WTC11 (cell line): ENCODE results near the gene KRTAP6-2.

Source experiments
- CTCF ChIP-seq: fragments of 200-600 bp; IDR thresholded peaks from 2 replicates; pipeline ENCODE4 v1.8.0; 2022; ENCODE audit warnings: antibody characterized with exemption
- SP1 ChIP-seq: sonication (generic); formaldehyde crosslinking; conservative IDR thresholded peaks from 2 replicates; pipeline ENCODE4 v1.8.1; 2022; ENCODE audit warnings: missing genetic modification reagents
- TCF7 ChIP-seq: sonication (generic); formaldehyde crosslinking; IDR thresholded peaks from 2 replicates; pipeline ENCODE4 v1.8.0; 2022; ENCODE audit warnings: mild to moderate bottlenecking, low read depth, missing genetic modification reagents, moderate library complexity

GRCh38 chr21:30579346-30579745, 19.4 kb downstream of the KRTAP6-2 start:
- no peak for TF ChIP-seq CTCF
- no peak for TF ChIP-seq SP1
- TF ChIP-seq TCF7 = no peak
